Measurements from ENCODE around the gene DUOXA1.

Gene DUOXA1

GRCh38 chr15:45130291-45131000 lies 767 bp upstream of the DUOXA1 start:
- no peak for DNase-seq

DNA sequence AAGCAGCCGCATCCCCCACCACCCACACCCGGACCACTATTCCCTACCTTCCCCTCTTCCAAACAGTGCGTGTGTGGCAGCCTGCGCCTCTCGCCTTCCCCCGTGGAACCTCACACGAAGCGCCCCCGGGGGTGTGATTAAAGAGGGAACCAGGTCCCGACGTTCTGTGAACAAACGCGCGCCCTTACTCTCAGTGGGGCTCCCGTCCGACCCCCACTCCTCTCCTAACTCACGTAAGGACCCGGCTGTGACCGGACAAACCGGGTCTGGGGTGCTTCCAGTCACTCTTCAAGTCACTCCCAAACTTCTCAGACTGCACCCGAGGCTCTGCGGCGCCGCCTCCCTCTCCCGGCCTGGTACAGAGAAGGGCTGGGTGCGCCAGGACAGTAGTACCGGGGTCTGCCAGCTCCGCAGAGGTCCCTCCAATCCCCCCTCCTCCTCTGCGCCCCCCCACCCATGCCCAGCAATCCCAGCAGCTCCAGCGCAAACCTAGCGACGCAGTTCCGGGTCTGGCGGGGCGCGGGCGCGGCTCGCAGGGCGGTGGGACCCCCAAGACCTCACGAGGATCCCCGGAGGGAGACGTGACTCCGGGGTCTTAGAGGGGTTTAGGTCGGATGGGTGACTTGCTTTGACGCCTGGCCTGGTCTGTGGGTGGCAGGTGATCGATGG lies 574 bp downstream of the DUOXA1 start:
- no peak for DNase-seq

DNA sequence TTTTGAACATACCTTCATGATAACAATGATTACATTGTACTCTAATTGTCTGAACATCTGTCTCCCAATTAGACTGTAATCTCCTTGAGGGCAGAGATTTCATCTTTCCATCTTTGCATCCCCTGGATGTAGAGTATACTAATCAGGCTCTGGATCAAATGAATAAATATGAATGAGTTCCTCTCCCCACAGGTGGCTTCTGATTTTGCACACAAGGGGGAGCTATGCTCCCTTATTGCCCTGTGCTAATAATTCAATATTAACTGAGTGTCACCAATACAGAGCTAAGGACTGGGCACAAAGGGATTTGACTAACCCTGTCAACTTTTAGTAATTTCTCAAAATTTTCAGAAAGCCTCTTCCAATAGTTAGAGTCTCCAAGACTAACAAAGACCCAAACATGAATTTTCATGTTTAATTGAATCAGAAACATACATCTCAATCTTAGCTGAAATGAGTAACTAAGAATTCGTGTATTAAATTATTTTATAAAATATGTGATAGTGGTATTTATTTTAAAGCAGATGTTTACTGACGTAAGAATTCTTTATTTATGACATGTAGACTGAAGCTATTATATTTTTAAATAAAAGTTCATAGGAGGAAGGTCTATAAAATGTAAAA lies 3.0 kb downstream of the DUOXA1 start:
- DNase-seq, result no peak

DNA sequence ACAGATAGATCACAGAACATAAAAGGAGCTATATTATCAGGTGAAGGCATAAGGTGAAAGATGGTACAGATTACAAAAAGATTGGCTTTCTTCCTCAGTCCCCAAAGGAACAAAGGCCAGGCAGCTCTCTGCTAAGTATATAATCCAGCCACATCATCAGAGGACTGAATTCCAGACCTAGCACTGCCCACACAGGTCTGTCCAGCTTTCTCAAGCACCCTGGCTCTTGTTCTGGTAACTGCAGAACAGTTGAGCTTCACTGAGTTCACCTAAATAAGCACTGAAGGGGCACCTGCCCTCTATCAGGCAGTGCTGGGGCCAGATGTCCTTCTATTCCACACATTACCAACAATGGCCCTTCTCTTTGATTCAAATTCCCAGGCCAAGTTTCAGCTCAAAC lies 6.3 kb downstream of the DUOXA1 start:
- DNase-seq, result no peak

DNA sequence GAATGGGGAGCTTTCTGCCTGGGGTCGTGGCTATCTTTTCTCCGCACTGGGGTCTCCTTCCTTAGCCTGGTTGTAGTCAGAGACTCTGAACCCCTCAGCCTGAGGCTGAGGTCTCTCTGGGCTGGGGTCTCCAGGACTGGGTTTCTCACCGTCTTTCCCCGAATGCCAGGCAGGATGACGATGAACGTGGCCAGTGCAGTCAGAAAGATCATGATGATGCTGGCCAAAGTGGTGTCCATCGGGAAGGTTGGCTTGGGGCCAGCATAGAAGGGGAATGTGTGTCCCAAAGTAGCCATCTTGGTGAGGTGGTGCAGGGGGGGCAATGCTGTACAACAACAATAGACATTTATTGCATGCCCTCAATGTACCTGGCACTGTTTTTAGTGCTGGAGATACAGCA lies 7.0 kb downstream of the DUOXA1 start:
- no peak for DNase-seq

- DNase-seq, result no peak
Measured at GRCh38 chr15:45121706-45122417, 7.8 kb downstream of the DUOXA1 start.

DNA sequence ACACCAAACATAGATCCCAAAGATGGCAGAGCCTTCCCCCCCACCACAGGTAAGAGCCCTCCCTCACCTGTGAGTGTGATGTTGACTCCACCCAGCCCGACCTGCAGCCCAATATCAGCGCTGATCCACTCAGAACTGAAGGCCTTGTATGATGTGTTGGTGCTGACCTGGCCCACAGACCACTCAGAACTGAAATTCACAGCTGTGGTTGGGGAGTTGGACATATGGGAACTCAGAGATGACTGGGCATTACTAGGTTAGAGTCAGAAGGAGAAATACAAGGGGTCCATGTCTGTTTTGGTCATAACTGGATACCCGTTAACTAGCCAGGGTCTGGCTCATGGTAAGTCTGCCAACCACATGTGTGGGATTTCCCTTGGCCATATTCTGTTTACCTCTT lies 8.7 kb downstream of the DUOXA1 start:
- DNase-seq, result no peak

- no peak for DNase-seq
Measured at GRCh38 chr15:45120081-45120972, 9.4 kb downstream of the DUOXA1 start.

- DNase-seq, result no peak
Measured at GRCh38 chr15:45118996-45119395, 10.7 kb downstream of the DUOXA1 start.

- DNase-seq, result peak; percentile 71
Measured at GRCh38 chr15:45118131-45118588, 11.5 kb downstream of the DUOXA1 start.

GRCh38 chr15:45117308-45118130 lies 12.2 kb downstream of the DUOXA1 start:
- DNase-seq, result no peak

- no peak for DNase-seq
Measured at GRCh38 chr15:45116482-45117307, 13.0 kb downstream of the DUOXA1 start.

DNA sequence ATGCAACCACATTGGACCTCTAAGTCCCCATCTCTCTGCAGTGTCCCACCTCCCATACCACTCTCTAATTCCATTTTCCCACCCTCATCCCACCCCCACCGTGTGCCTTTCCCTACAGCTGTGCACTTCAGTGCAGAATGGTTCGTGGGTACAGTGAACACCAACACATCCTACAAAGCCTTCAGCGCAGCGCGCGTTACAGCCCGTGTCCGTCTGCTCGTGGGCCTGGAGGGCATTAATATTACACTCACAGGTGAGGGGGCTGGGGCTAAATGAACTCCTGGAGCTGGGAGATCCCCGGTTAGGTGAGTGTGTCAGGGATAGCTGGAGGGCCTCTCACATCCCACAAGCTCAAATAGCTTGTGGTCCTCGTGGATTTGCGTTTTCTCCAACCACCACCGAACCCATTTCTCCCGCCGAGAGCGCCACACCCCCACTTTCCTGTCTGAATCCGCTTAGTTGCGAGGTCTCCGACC lies 13.6 kb downstream of the DUOXA1 start:
- no peak for DNase-seq

- no peak for DNase-seq
Measured at GRCh38 chr15:45115312-45115820, 14.3 kb downstream of the DUOXA1 start.

GRCh38 chr15:45114751-45115085 lies 15.0 kb downstream of the DUOXA1 start:
- DNase-seq, result no peak

DNA sequence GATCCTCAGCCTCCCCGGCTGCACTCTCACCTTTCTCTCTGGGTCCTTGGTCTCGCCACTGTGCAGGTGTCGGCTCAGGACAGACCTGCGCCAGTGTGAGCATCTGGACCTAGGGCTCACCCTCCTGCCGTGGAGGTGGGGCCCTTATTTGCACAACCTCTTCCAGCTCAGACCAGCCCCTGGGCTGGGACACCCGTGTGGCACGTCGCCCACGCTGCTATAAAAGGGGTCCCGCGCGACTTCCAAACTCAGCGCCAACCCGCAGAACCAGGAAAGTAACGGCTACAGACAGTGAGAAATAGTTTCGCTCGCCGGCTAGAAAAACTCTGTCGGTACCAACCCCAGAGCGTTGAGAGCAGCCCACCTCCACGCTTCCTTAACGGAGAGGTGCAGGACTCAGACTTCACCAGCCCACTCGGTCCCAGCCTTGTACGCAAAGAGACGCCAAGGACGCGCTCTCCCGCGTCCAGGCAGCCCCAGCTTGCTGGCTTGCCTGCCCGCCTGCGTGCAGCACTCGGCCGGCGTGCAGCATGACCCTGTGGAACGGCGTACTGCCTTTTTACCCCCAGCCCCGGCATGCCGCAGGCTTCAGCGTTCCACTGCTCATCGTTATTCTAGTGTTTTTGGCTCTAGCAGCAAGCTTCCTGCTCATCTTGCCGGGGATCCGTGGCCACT lies 15.5 kb downstream of the DUOXA1 start, which contains the start of the genes DUOX2 and DUOXA2:
DUOX2 (minus strand) TSS at position 97 of the 675 bp plus-strand sequence. CDS start 761 bp downstream, outside the sequence.
DUOXA2 (plus strand) TSS at position 251 of the 675 bp plus-strand sequence; CDS start at position 531, 280 bp downstream.
- no peak for DNase-seq

- DNase-seq, result no peak
Measured at GRCh38 chr15:45113380-45113990, 16.2 kb downstream of the DUOXA1 start.

GRCh38 chr15:45112591-45113379 lies 16.9 kb downstream of the DUOXA1 start:
- DNase-seq, result no peak

Data from NCI-H510A (cell line).